ENCODE measurements around the gene SHROOM3. TPM values are rescaled to one million over a fixed set of nuclear protein-coding genes. Genes with fewer than 3 reads are reported as not detected.

The SHROOM3 gene
- total RNA-seq, 4 donors from 2014 or later = 29.5 to 127 (median 59.9) TPM

- no peak overlapping the region for H3K4me3 ChIP-seq
- TF ChIP-seq POLR2AphosphoS5 (IDR thresholded peaks at IDR 0.05) (no peak), CTCF (IDR thresholded peaks at IDR 0.05) (no peak), POLR2A (IDR thresholded peaks at IDR 0.05) (no peak), EP300 (IDR thresholded peaks at IDR 0.05) (no peak)
- no peaks in the 10 kb centered on the region for H3K36me3 ChIP-seq
- no peak for ATAC-seq
- H3K9me3 ChIP-seq = no peaks in the 10 kb centered on the region
- H3K4me1 ChIP-seq = peaks cover 7 to 40% (median 9%) of the 10 kb centered on the region in 3 donors
- H3K27me3 ChIP-seq = no peaks in the 10 kb centered on the region
- H3K27ac ChIP-seq = peak overlapping the region in 3 of 4 donors; percentile 21 to 58 (median 38)
Observed at GRCh38 chr4:76723373-76723772, 288.3 kb downstream of the SHROOM3 start.

- peak overlapping the region in 3 of 4 donors; percentile 21 to 58 (median 38) for H3K27ac ChIP-seq
- WGBS, 2 donors (ENCODE audit: low coverage in 1 of 2) = 21 to 29% methylated on average over 2 of the region's 2 CpGs
- no peak for ATAC-seq
- no peak overlapping the region for H3K4me3 ChIP-seq
- H3K4me1 ChIP-seq = peaks cover 7 to 35% (median 9%) of the 10 kb centered on the region in 3 donors
- H3K27me3 ChIP-seq = no peaks in the 10 kb centered on the region
- no peaks in the 10 kb centered on the region for H3K9me3 ChIP-seq
- no peak for TF ChIP-seq POLR2AphosphoS5 (IDR thresholded peaks at IDR 0.05)
- no peak for TF ChIP-seq CTCF (IDR thresholded peaks at IDR 0.05)
- no peak for TF ChIP-seq EP300 (IDR thresholded peaks at IDR 0.05)
- no peak for TF ChIP-seq POLR2A (IDR thresholded peaks at IDR 0.05)
- H3K36me3 ChIP-seq = no peaks in the 10 kb centered on the region
Observed at GRCh38 chr4:76723924-76724323, 288.9 kb downstream of the SHROOM3 start.

- no peak overlapping the region for H3K4me3 ChIP-seq
- no peak for TF ChIP-seq POLR2A (IDR thresholded peaks at IDR 0.05)
- no peak for TF ChIP-seq EP300 (IDR thresholded peaks at IDR 0.05)
- no peak for TF ChIP-seq CTCF (IDR thresholded peaks at IDR 0.05)
- no peak for TF ChIP-seq POLR2AphosphoS5 (IDR thresholded peaks at IDR 0.05)
- WGBS, 2 donors (ENCODE audit: low coverage in 1 of 2) = 55 to 83% methylated on average over 1 to 2 of the region's 2 CpGs
- no peaks in the 10 kb centered on the region for H3K27me3 ChIP-seq
- ATAC-seq = no peak
- peaks cover 7 to 33% (median 9%) of the 10 kb centered on the region in 3 donors for H3K4me1 ChIP-seq
- no peaks in the 10 kb centered on the region for H3K36me3 ChIP-seq
- H3K9me3 ChIP-seq = no peaks in the 10 kb centered on the region
- no peak overlapping the region for H3K27ac ChIP-seq
Observed at GRCh38 chr4:76725039-76725438, 290.0 kb downstream of the SHROOM3 start.

- Histone ChIP-seq H3K27ac (no peak overlapping the region), H3K36me3 (no peaks in the 10 kb centered on the region)
Observed at GRCh38 chr4:76726176-76726575, 291.1 kb downstream of the SHROOM3 start.

More at GRCh38 chr4:76726176-76726575, 291.1 kb downstream of the SHROOM3 start:
- no peaks in the 10 kb centered on the region for H3K27me3 ChIP-seq
- peaks cover 7 to 33% (median 9%) of the 10 kb centered on the region in 3 donors for H3K4me1 ChIP-seq
- WGBS, 2 donors (ENCODE audit: low coverage in 1 of 2) = 88 to 100% methylated on average over 1 of the region's 1 CpG
- no peak overlapping the region for H3K4me3 ChIP-seq
- H3K9me3 ChIP-seq = no peaks in the 10 kb centered on the region
- no peak for ATAC-seq
- TF ChIP-seq POLR2A (IDR thresholded peaks at IDR 0.05) = no peak
- TF ChIP-seq EP300 (IDR thresholded peaks at IDR 0.05) = no peak
- no peak for TF ChIP-seq CTCF (IDR thresholded peaks at IDR 0.05)
- TF ChIP-seq POLR2AphosphoS5 (IDR thresholded peaks at IDR 0.05) = no peak
